Cardiac muscle cell (in vitro differentiated cells and primary cell): Measurements from ENCODE around the gene SYF2. TPM values are rescaled to one million over a fixed set of nuclear protein-coding genes. Genes with fewer than 3 reads are reported as not detected.
A peak's percentile ranks its signal among the peaks of the same experiment; 100 is the strongest.
"Not testable (repeated sequence)": the region's sequence is repeated elsewhere in the genome, so short reads cannot be mapped to it uniquely, and the experiment has no call there.

Source experiments
- DNase-seq, 2 donors: peaks; one replicate each; pipeline versions ENCODE4 v3.0.0 to v3.0.0-alpha.2; 2010 to 2017; ENCODE audit warnings: low read depth in 1 of 2, low spot score in 1 of 2
- H3K27ac ChIP-seq: fragments of 200-600 bp; sonication (generic); 2 replicates; pipeline ENCODE4 v1.5.1; 2016
- H3K27me3 ChIP-seq: fragments of 200-600 bp; sonication (generic); 2 replicates; pipeline ENCODE4 v1.6.0; 2016; ENCODE audit warnings: control low read depth
- H3K36me3 ChIP-seq: fragments of 200-600 bp; sonication (generic); 2 replicates; pipeline ENCODE4 v1.5.1; 2016; ENCODE audit warnings: control low read depth
- H3K4me1 ChIP-seq: fragments of 200-600 bp; sonication (generic); 2 replicates; pipeline ENCODE4 v1.8.1; 2017; ENCODE audit warnings: low read depth, mild to moderate bottlenecking, mixed run types
- H3K4me3 ChIP-seq: fragments of 200-600 bp; sonication (generic); 2 replicates; pipeline ENCODE4 v1.5.1; 2016; ENCODE audit warnings: mild to moderate bottlenecking
- H3K9me3 ChIP-seq: fragments of 200-600 bp; sonication (generic); 2 replicates; pipeline ENCODE4 v1.5.1; 2017; ENCODE audit warnings: low read depth, mild to moderate bottlenecking, control low read depth
- CTCF ChIP-seq: IDR thresholded peaks from 2 replicates; pipeline ENCODE4 v1.5.1; 2012; ENCODE audit warnings: low read depth, mild to moderate bottlenecking, low read length
- polyA plus RNA-seq: library from polyadenylated mRNA; unstranded; fragments of >200 nt; fragmentation: Nextera tagmentation; extraction: Ambion mirVana; gene quantifications from 2 replicates; pipeline ENCODE4 v1.2.1, GENCODE V29; 2016
- total RNA-seq: library from RNA; depleted of rRNA; stranded (reverse); fragments of >200 nt; gene quantifications from 2 replicates; pipeline ENCODE4 v1.2.3, GENCODE V29; 2016

The SYF2 gene
- total RNA-seq (29.3 and 50.0 TPM in 2 replicates), polyA plus RNA-seq (44.6 and 53.4 TPM in 2 replicates)

- TF ChIP-seq CTCF, result no peak
- Histone ChIP-seq H3K9me3 (no peaks in the 10 kb centered on the region), H3K4me3 (peak within 1 kb of the TSS; percentile 80), H3K27me3 (no peaks in the 10 kb centered on the region), H3K4me1 (peaks cover 6% of the 10 kb centered on the region), H3K36me3 (peaks cover 24% of the 10 kb centered on the region), H3K27ac (peak within 1 kb of the TSS; percentile 89)
- peak; percentile 95 to 96 for DNase-seq
Measured at GRCh38 chr1:25232027-25232865, at the start of gene SYF2. Gene SYF2, minus strand, starts transcription at chr1:25232502. Its CDS starts 35 bp downstream, at chr1:25232467.

- not testable (repeated sequence) for H3K9me3 ChIP-seq, H3K4me1 ChIP-seq, H3K4me3 ChIP-seq, H3K36me3 ChIP-seq, DNase-seq, H3K27me3 ChIP-seq, H3K27ac ChIP-seq
Measured at GRCh38 chr1:25279693-25280111, 47.4 kb upstream of the SYF2 start.

GRCh38 chr1:25278790-25279189 is 46.5 kb upstream of the SYF2 start:
- not testable (repeated sequence) for H3K9me3 ChIP-seq, H3K27me3 ChIP-seq, H3K4me3 ChIP-seq, H3K36me3 ChIP-seq, H3K27ac ChIP-seq, DNase-seq, H3K4me1 ChIP-seq

- not testable (repeated sequence) for H3K4me1 ChIP-seq, DNase-seq, H3K27ac ChIP-seq, H3K27me3 ChIP-seq, H3K36me3 ChIP-seq, H3K9me3 ChIP-seq, H3K4me3 ChIP-seq
Measured at GRCh38 chr1:25278358-25278757, 46.1 kb upstream of the SYF2 start.

GRCh38 chr1:25277295-25277694 is 45.0 kb upstream of the SYF2 start:
- not testable (repeated sequence) for H3K4me3 ChIP-seq, H3K27ac ChIP-seq, H3K27me3 ChIP-seq, H3K4me1 ChIP-seq, H3K36me3 ChIP-seq, H3K9me3 ChIP-seq, DNase-seq

- H3K4me3 ChIP-seq, DNase-seq, H3K27me3 ChIP-seq, H3K27ac ChIP-seq, H3K36me3 ChIP-seq, H3K4me1 ChIP-seq, H3K9me3 ChIP-seq: not testable (repeated sequence)
Measured at GRCh38 chr1:25275648-25276047, 43.3 kb upstream of the SYF2 start.

GRCh38 chr1:25272238-25272637 is 39.9 kb upstream of the SYF2 start, which contains the start of gene RHD:
Gene RHD, plus strand, starts transcription at chr1:25272509. Its CDS starts 39 bp downstream, at chr1:25272548.
- not testable (repeated sequence) for H3K36me3 ChIP-seq, H3K4me1 ChIP-seq, H3K4me3 ChIP-seq, H3K9me3 ChIP-seq, H3K27me3 ChIP-seq, H3K27ac ChIP-seq, DNase-seq

- not testable (repeated sequence) for DNase-seq, H3K4me1 ChIP-seq, H3K9me3 ChIP-seq, H3K27ac ChIP-seq, H3K27me3 ChIP-seq, H3K36me3 ChIP-seq
- peak overlapping the region; percentile 63 for H3K4me3 ChIP-seq
Measured at GRCh38 chr1:25268143-25268760, 36.0 kb upstream of the SYF2 start.

GRCh38 chr1:25267288-25268142 is 35.2 kb upstream of the SYF2 start:
- not testable (repeated sequence) for H3K27me3 ChIP-seq, H3K36me3 ChIP-seq, H3K4me1 ChIP-seq, H3K9me3 ChIP-seq
- peak in 1 of 2 donors; percentile 76 for DNase-seq
- H3K4me3 ChIP-seq, result peak overlapping the region; percentile 63
- peak overlapping the region; percentile 95 for H3K27ac ChIP-seq

GRCh38 chr1:25266554-25267287 is 34.4 kb upstream of the SYF2 start:
- peak overlapping the region; percentile 63 for H3K4me3 ChIP-seq

GRCh38 chr1:25260336-25260735 is 28.0 kb upstream of the SYF2 start:
- H3K4me1 ChIP-seq, H3K36me3 ChIP-seq, DNase-seq, H3K4me3 ChIP-seq, H3K9me3 ChIP-seq, H3K27ac ChIP-seq, H3K27me3 ChIP-seq: not testable (repeated sequence)

More at GRCh38 chr1:25266554-25267287, 34.4 kb upstream of the SYF2 start:
- H3K27ac ChIP-seq, H3K36me3 ChIP-seq, H3K4me1 ChIP-seq, H3K9me3 ChIP-seq, H3K27me3 ChIP-seq, DNase-seq: not testable (repeated sequence)

- H3K4me3 ChIP-seq, H3K27ac ChIP-seq, H3K9me3 ChIP-seq, H3K27me3 ChIP-seq, H3K4me1 ChIP-seq, H3K36me3 ChIP-seq: not testable (repeated sequence)
- peak in 1 of 2 donors; percentile 46 for DNase-seq
Measured at GRCh38 chr1:25259813-25260212, 27.5 kb upstream of the SYF2 start.
